Gastrocnemius medialis (tissue), 4 donors: ENCODE measurements around the gene ADCY1.

Experiments
- POLR2A ChIP-seq, 2 donors: fragments of 450-650 bp; IDR thresholded peaks; one replicate each; pipeline ENCODE4 v1.6.1; 2017; ENCODE audit warnings: antibody characterized with exemption in 2 of 2, mild to moderate bottlenecking in 2 of 2, moderate library complexity in 2 of 2
- TF ChIP-seq, protein P1 (sequence below), 5 experiments: fragments of 450-650 bp in 3 of 5; fragments of 200-600 bp in 2 of 5; sonication (generic) in 2 of 5; IDR thresholded peaks in 4 of 5; conservative IDR thresholded peaks in 1 of 5; 1 replicate in 4 of 5; 2 replicates in 1 of 5; pipeline ENCODE4 v1.5.1; 2016 to 2019; ENCODE audit warnings: antibody characterized with exemption in 5 of 5, mild to moderate bottlenecking in 3 of 5, moderate library complexity in 3 of 5

DNA sequence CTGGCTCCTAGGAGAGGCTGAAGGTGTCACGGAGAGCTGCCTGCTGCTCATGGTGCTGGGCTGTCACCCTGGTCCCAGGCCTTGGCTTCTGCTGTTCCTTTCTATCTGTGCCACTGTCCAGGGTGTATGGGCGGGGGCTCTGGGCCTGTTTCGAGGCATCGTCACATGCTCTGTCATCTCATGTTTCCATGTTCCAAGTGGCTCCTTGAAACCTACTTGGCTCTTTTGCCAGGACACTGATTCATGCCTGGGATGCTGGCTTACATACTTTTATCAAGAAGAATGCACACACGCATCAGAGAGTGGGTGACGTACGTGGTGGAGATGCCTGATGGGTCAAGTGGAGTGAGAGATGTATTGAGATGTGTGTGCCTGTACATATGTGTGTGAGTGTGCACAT is 50.9 kb downstream of the ADCY1 start:
- TF ChIP-seq, protein P1, sequence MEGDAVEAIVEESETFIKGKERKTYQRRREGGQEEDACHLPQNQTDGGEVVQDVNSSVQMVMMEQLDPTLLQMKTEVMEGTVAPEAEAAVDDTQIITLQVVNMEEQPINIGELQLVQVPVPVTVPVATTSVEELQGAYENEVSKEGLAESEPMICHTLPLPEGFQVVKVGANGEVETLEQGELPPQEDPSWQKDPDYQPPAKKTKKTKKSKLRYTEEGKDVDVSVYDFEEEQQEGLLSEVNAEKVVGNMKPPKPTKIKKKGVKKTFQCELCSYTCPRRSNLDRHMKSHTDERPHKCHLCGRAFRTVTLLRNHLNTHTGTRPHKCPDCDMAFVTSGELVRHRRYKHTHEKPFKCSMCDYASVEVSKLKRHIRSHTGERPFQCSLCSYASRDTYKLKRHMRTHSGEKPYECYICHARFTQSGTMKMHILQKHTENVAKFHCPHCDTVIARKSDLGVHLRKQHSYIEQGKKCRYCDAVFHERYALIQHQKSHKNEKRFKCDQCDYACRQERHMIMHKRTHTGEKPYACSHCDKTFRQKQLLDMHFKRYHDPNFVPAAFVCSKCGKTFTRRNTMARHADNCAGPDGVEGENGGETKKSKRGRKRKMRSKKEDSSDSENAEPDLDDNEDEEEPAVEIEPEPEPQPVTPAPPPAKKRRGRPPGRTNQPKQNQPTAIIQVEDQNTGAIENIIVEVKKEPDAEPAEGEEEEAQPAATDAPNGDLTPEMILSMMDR (IDR thresholded peaks at IDR 0.05 in 4 of 5, conservative IDR thresholded peaks at IDR 0.05 in 1 of 5): no peak
- TF ChIP-seq POLR2A (IDR thresholded peaks at IDR 0.05): no peak
